GM19351 (cell line): Measurements from ENCODE around the gene SPATS2.

Experiments
- ATAC-seq: cut with Tn5 transposase; IDR thresholded peaks from one replicate; pipeline ENCODE4 v1.9.1; 2021; ENCODE audit warnings: mild to moderate bottlenecking, moderate library complexity; ENCODE audit not compliant: unreplicated experiment

SPATS2 gene

DNA sequence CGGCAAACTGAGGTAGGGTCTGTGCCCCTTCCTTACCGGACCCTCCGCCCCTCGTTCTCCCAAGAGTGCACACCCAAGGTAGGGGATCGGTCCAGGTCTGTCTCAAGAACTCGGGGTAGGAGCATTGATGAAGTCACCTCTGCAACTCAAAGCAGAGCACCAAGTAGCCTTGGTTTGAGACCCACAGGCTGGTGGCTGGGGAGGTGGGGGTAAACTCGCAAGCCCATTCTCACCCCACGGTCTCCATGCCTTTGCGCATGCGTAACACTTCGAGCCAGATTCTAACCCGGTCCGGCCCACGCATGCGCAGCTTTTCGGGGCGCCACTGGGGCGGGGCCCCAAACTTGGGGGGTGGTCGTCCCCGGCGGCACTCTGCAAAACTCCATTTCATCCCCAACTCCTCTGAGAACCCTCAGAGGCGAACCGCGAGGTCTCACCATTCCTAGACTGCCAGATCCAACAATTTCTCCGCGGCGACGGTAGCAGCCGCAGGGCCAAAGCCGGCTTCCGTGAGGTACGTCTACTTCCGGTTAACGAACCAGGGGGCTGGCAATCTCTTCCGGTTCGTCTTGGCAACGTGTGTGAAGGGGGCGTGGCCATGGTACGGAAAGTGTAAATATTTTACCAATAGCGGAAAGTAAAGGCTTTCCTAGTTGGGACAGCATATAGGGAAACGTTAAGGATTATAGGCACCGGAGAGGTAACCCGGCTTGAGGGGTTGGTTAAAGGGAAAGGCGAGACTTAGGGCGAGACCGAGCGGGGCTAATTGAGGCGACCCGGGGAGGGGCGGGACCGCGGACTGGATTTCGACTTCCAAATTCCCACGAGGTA, 200.6 kb downstream of the SPATS2 start, which contains the start of gene MCRS1:
Gene MCRS1, minus strand, starts transcription at position 532 of the 831 bp plus-strand sequence. CDS start 1,411 bp downstream, outside the sequence.
- peak; percentile 85 for ATAC-seq

GRCh38 chr12:49568442-49569162, 201.3 kb downstream of the SPATS2 start:
- peak; percentile 36 for ATAC-seq
